Panc1 (cell line): Measurements from ENCODE around the gene EPHB1. TPM values are rescaled to one million over a fixed set of nuclear protein-coding genes. Genes with fewer than 3 reads are reported as not detected.

Experiments
- ATAC-seq: fragments of 200-7000 bp; cut with Tn5 transposase; 2 replicates; pipeline ENCODE4 v1.9.1; 2020; ENCODE audit warnings: mild to moderate bottlenecking, moderate library complexity
- BruUV-seq: library from RNA; stranded (reverse); fragments of 400-500 nt; replicated peaks from 2 replicates; lab custom pipeline; 2021; lab: Mats Ljungman, UMichigan
- CTCF ChIA-PET: fragments of 300-600 bp; sonication (Branson Sonifier 250); formaldehyde crosslinking; loops from one replicate; lab custom pipeline; 2022; ENCODE audit warnings: antibody characterized with exemption; lab: Charles Lee
- POLR2A ChIA-PET: fragments of 300-600 bp; sonication (Branson Sonifier 250); formaldehyde crosslinking; loops from one replicate; lab custom pipeline; 2022; ENCODE audit warnings: antibody characterized with exemption; lab: Charles Lee
- DNase-seq: peaks from one replicate; pipeline ENCODE4 v3.0.0-alpha.2; 2010; ENCODE audit warnings: low read depth, low spot score
- H3K27ac ChIP-seq: 2 replicates; pipeline ENCODE4 v1.5.1; 2011; ENCODE audit warnings: mild to moderate bottlenecking, low read length, inconsistent platforms
- H3K27me3 ChIP-seq: fragments of 200-500 bp; sonication (Bioruptor generic); 2 replicates; pipeline ENCODE4 v1.6.0; 2014; ENCODE audit warnings: low read length, inconsistent platforms; ENCODE audit not compliant: control insufficient read depth, insufficient read depth
- H3K36me3 ChIP-seq: fragments of 200-500 bp; sonication (Bioruptor generic); 2 replicates; pipeline ENCODE4 v1.5.1; 2014; ENCODE audit warnings: inconsistent platforms, mild to moderate bottlenecking, low read length, moderate library complexity; ENCODE audit not compliant: control insufficient read depth, insufficient read depth
- H3K4me1 ChIP-seq: 2 replicates; pipeline ENCODE4 v1.5.1; 2011; ENCODE audit warnings: inconsistent platforms, mild to moderate bottlenecking, low read length, moderate library complexity; ENCODE audit not compliant: control insufficient read depth, insufficient read depth
- H3K4me3 ChIP-seq, 2 experiments: 2 replicates each; pipeline ENCODE4 v1.5.1; 2011 to 2012; ENCODE audit warnings: low read depth in 2 of 2, low read length in 2 of 2, mild to moderate bottlenecking in 2 of 2, inconsistent platforms in 1 of 2, moderate library complexity in 1 of 2
- H3K9me3 ChIP-seq: fragments of 200-500 bp; sonication (Bioruptor generic); 2 replicates; pipeline ENCODE4 v1.5.1; 2014; ENCODE audit warnings: low read depth, mild to moderate bottlenecking, inconsistent platforms, low read length, moderate library complexity; ENCODE audit not compliant: control insufficient read depth, insufficient read depth
- POLR2AphosphoS5 ChIP-seq: IDR thresholded peaks from 2 replicates; pipeline ENCODE4 v1.6.1; 2012; ENCODE audit warnings: mild to moderate bottlenecking, low read depth, low read length, moderate library complexity
- SIN3A ChIP-seq: IDR thresholded peaks from 2 replicates; pipeline ENCODE4 v1.6.1; 2012; ENCODE audit warnings: low read depth, mild to moderate bottlenecking, low read length, moderate library complexity, borderline replicate concordance; ENCODE audit not compliant: insufficient read depth
- TCF7L2 ChIP-seq: IDR thresholded peaks from 2 replicates; pipeline ENCODE4 v1.6.1; 2011; ENCODE audit warnings: mild to moderate bottlenecking, low read depth, low read length, inconsistent platforms
- in situ Hi-C: cut with HindIII; loops from 2 replicates; pipeline ENCODE4 v1.10.0; 2016; ENCODE audit warnings: low sequenced_read_pairs, low pct_unique_long_range_greater_than_20kb
- intact Hi-C: fragments of 100-400 bp; cut with micrococcal nuclease; formaldehyde crosslinking; loops from one replicate; pipeline ENCODE4 v1.10.0; 2022; ENCODE audit not compliant: unreplicated experiment
- total RNA-seq: library from RNA; stranded (reverse); gene quantifications from one replicate; pipeline ENCODE4 v1.2.1, GENCODE V29; 2021; ENCODE audit not compliant: unreplicated experiment
- TF ChIP-seq, protein P1 (sequence below), 2 experiments: IDR thresholded peaks; 2 replicates each; pipeline ENCODE4 v1.6.1; 2011 to 2012; ENCODE audit warnings: low read depth in 2 of 2, control low read depth in 1 of 2, low read length in 1 of 2, mild to moderate bottlenecking in 1 of 2, moderate library complexity in 1 of 2; ENCODE audit not compliant: insufficient read depth in 1 of 2
- TF ChIP-seq, protein P2 (sequence below): fragments of 450-650 bp; IDR thresholded peaks from 2 replicates; pipeline ENCODE4 v1.5.1; 2017; ENCODE audit warnings: mild to moderate bottlenecking

The EPHB1 gene
- total RNA-seq, 1 experiment from 2014 or later = 0.46 TPM

DNA sequence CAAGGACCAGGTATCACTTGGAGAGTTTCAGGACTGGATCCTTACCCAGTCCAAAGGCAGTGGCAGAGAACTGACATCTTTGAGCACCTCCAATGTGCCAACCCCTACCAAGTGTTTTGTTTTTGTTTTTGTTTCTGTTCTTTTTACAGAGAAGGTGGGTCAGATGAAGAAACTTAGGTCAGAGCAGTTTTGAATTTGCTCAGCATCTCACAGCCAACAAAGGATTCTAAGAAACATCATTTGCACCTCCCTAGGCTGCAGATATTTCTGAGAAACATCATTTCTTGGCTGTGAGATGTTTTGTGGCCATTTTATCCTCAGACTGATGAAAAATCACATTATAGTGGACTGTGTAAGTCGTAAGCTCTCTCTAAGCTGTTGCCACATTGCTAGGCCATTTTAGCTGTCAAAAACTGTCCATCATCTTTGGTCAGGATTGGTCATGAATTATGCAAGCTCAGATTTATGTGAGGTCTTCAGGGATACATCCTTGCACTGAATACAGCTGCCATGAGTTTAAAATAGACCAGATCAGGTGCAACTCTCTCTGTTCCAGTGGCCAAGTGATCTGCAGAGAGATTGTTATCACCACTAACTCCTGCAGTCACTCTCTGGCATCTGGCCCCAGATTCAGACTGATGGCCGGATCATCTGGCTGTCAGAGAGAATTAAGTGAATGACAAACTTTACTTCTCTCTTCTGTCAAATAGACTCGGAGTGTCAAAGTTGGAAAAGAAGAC, 341.5 kb downstream of the EPHB1 start:
- ChIA-PET CTCF (no interaction called here), POLR2A (no interaction called here)
- ATAC-seq = no peak
- Histone ChIP-seq H3K27ac (no peak overlapping the region), H3K9me3 (no peaks in the 10 kb centered on the region), H3K36me3 (no peaks in the 10 kb centered on the region), H3K4me3 (no peak overlapping the region), H3K4me1 (no peaks in the 10 kb centered on the region), H3K27me3 (peaks cover 5% of the 10 kb centered on the region; the same call in 1 of the 2 replicates)
- DNase-seq = no peak
- intact Hi-C loops (no loop called here), in situ Hi-C loops (no loop called here)
- TF ChIP-seq, protein P1, sequence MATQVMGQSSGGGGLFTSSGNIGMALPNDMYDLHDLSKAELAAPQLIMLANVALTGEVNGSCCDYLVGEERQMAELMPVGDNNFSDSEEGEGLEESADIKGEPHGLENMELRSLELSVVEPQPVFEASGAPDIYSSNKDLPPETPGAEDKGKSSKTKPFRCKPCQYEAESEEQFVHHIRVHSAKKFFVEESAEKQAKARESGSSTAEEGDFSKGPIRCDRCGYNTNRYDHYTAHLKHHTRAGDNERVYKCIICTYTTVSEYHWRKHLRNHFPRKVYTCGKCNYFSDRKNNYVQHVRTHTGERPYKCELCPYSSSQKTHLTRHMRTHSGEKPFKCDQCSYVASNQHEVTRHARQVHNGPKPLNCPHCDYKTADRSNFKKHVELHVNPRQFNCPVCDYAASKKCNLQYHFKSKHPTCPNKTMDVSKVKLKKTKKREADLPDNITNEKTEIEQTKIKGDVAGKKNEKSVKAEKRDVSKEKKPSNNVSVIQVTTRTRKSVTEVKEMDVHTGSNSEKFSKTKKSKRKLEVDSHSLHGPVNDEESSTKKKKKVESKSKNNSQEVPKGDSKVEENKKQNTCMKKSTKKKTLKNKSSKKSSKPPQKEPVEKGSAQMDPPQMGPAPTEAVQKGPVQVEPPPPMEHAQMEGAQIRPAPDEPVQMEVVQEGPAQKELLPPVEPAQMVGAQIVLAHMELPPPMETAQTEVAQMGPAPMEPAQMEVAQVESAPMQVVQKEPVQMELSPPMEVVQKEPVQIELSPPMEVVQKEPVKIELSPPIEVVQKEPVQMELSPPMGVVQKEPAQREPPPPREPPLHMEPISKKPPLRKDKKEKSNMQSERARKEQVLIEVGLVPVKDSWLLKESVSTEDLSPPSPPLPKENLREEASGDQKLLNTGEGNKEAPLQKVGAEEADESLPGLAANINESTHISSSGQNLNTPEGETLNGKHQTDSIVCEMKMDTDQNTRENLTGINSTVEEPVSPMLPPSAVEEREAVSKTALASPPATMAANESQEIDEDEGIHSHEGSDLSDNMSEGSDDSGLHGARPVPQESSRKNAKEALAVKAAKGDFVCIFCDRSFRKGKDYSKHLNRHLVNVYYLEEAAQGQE (IDR thresholded peaks at IDR 0.05; ENCODE audit: insufficient read depth in 1 of 2, low read depth in 2 of 2, low read length in 1 of 2) = no peak
- TF ChIP-seq POLR2AphosphoS5 (no peak), TCF7L2 (no peak), SIN3A (no peak)
- TF ChIP-seq, protein P2, sequence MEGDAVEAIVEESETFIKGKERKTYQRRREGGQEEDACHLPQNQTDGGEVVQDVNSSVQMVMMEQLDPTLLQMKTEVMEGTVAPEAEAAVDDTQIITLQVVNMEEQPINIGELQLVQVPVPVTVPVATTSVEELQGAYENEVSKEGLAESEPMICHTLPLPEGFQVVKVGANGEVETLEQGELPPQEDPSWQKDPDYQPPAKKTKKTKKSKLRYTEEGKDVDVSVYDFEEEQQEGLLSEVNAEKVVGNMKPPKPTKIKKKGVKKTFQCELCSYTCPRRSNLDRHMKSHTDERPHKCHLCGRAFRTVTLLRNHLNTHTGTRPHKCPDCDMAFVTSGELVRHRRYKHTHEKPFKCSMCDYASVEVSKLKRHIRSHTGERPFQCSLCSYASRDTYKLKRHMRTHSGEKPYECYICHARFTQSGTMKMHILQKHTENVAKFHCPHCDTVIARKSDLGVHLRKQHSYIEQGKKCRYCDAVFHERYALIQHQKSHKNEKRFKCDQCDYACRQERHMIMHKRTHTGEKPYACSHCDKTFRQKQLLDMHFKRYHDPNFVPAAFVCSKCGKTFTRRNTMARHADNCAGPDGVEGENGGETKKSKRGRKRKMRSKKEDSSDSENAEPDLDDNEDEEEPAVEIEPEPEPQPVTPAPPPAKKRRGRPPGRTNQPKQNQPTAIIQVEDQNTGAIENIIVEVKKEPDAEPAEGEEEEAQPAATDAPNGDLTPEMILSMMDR = no peak
- BruUV-seq = no TSS peak

DNA sequence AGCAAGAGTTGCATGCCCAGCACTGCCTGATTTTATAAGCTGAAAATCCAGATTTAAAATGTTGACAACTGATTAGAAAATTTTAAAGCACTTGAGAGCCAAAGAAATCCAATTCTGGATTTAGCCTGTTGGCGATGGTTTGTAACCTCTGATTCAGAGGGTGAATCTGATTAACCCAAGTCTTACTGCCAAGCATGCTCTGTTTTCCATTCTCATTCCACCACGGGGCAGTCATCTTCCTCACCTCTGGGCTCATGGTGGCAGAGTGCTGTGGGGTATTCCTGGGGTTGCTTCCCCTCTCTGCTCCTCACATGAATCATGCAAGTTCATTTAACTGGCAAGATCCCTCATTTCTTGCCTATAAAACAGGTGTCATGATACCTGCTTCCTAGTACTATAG, 342.2 kb downstream of the EPHB1 start:
- H3K27me3 ChIP-seq = peaks cover 2% of the 10 kb centered on the region; the same call in 1 of the 2 replicates
- no peaks in the 10 kb centered on the region for H3K36me3 ChIP-seq
- ChIA-PET POLR2A (no interaction called here), CTCF (no interaction called here)
- no peaks in the 10 kb centered on the region for H3K9me3 ChIP-seq
- H3K4me3 ChIP-seq = no peak overlapping the region
- DNase-seq (no peak), ATAC-seq (no peak)
- H3K27ac ChIP-seq = no peak overlapping the region
- in situ Hi-C loops = no loop called here
- BruUV-seq = no TSS peak
- H3K4me1 ChIP-seq = no peaks in the 10 kb centered on the region
- TF ChIP-seq TCF7L2 = no peak
- TF ChIP-seq POLR2AphosphoS5 = no peak
- TF ChIP-seq, protein P1 (IDR thresholded peaks at IDR 0.05; ENCODE audit: insufficient read depth in 1 of 2, low read depth in 2 of 2, low read length in 1 of 2) = no peak
- TF ChIP-seq, protein P2 = no peak
- TF ChIP-seq SIN3A = no peak
- intact Hi-C loops = no loop called here
